OCI-M1 (cell line): Measurements from ENCODE around the gene ZNF740.

Source experiments
- DNase-seq: peaks from one replicate; lab custom pipeline; 2025; lab: John Stamatoyannopoulos, UW

ZNF740 gene

DNA sequence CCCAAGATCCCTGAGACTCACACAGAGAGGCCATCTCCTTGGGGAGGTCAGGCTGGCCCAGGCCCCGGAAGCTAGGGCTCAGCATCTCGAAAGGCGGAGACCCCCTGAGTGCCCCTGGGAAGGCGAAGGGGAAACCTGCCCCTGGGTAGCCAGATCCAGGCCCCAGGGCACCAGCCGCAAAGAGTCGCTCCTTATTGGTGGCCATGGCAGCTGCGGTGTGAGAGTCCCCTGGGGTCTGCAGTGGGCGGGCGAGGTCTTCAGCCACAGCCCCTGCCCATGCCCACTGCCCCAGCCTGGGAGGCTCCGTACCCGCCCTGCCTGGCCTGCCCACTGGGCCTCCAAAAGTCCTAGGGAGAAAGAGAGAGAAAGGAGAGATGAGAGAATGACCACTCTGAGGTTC lies 46.8 kb downstream of the ZNF740 start:
- no peak for DNase-seq

DNA sequence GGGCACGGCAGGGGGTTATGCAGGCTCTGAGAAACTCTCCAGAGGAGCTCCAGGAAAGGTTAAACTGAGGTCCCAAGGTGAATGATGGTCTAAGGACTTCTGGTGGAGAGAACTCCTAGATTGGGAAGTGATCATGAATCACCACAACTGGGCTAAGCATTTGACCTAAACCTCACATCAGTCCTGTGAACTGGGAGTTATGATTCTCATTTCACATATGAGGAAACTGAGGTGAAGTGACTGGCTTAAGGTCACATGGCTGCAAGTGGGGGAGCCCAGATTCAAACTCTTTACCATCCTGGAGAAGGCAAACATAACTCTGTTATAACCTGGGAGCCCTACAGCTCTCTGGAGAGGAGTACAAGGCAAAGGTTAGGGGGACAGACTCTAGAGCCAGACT lies 47.3 kb downstream of the ZNF740 start:
- DNase-seq: no peak

- DNase-seq: no peak
Observed at GRCh38 chr12:53229454-53229853, 48.9 kb downstream of the ZNF740 start.

DNA sequence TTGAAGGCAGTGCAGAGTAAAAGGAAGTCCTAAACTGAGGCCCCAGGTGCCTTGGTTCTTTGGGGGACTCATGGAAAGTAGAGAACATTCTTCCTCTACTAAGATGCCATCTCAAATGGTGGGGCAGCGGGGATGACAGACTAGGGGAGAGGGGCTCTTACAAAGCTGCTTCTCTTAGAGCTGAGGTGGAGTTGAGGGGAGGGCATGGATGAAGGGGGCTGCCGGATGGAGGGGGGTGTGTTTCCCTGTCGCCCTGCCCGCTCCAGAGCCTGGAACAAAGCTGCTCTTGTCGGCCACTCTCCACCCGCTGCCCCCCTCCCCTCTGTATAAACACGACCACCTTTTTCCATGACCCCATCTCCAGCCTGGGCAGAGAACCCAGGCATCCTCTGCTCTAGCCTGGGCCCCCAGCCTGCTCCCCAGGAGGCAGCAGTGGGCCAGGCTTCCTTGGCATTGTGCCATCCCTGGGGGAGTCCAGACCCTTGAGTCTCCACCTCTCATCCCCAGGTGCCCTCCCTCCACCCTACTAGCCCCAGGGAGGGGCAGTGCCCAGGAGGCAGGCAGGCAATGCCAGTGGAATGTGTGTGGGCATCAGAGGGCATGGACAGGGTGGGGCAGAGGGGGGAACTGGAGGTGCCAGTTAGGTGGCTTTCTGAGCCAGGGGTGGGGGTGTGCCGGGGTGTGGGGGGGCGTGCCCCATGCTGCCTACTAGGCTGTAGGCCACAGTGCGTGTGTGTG lies 49.8 kb downstream of the ZNF740 start:
- DNase-seq: no peak

DNA sequence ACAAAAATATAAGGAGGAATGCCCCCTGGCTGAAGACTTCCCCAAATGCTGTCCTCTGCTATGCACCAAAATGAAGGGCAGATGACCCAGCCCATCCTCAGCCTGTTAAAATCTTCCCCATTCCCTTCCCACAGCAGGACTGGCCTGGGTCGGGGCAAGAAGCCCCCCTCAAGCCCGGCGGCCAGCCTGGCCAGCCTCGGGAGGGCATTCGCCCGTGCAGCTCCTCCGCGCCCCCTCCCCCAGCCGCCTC lies 51.1 kb downstream of the ZNF740 start:
- no peak for DNase-seq

DNA sequence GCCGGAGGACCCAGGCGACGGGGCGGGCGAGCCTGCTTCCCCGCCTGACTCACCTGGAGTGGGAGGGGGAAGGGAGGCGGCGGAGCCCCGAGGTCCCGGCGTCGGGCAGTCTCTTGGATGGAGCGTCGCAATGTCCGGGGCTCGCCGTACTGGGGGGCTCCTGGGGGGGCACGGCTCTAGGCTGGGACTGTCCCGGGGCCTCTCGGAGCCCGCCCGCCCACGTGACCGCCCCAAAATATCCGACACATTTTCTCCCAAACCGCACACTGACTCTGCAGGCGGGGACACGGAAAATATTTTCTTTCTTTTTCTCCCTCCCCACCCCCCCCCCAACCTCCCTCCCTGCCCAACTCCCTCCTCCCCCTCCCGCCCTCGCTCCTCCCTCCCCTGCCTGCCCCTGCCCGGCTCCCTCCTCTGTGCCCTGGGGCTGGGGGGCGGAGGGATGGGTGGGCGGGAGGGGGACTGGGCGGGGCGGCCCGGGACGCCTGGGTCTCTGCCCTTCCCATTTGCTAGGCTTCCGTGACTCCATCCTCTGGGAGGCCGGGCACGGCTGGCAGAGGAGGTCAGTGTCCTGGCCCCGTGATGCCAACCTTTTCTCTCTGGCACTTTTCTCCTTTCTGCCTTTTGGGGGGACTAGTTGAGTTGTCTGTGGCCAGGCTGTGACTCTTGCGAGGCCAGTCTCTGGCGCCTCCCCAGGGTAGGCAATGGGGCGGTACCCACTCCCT lies 51.6 kb downstream of the ZNF740 start, which contains the start of gene RARG:
RARG (minus strand) TSS at position 289 of the 725 bp plus-strand sequence. CDS start 4,664 bp downstream, outside the sequence.
- DNase-seq: peak; percentile 30

DNA sequence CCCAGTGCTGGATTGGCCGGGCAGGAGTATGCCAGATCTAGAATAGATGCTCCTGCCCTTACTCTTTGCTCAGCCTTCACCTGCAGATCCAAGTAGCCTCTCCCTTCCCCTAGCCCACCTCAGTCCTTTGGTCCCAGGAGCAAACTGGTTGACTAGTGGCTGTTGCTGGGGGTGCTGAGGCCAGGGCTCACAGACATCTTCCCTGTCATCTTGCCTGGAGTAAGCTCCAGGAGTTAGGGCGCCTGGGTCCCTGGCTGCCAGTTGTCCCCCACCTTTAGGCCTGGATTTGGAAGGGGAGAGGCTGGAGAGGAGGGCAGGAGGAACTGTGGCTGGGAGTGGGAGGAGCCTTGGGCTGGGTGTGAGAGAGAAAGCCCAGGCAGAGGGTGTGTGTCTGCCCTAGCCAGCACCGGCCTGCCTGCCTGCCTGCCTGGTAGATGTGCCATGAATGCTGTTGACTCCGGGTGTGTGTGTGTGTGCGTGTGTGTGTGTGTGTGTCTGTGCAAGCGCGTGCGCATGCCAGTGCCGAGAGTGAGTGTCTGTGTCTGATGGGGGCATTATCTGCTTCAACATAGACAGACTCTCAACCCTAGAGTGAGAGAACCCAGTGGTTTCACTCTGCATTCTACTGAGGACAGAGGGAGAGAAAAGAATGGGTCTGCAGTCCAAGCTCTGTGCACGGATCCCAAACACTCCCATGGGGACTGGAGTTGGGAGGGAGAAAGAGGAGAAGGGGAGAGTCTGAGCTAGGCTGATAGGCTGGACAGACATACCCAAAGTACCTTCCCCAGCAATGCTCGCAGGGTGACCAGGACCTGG lies 52.3 kb downstream of the ZNF740 start:
- DNase-seq: peak; percentile 49

GRCh38 chr12:53233671-53234121 lies 53.2 kb downstream of the ZNF740 start:
- DNase-seq: no peak

DNA sequence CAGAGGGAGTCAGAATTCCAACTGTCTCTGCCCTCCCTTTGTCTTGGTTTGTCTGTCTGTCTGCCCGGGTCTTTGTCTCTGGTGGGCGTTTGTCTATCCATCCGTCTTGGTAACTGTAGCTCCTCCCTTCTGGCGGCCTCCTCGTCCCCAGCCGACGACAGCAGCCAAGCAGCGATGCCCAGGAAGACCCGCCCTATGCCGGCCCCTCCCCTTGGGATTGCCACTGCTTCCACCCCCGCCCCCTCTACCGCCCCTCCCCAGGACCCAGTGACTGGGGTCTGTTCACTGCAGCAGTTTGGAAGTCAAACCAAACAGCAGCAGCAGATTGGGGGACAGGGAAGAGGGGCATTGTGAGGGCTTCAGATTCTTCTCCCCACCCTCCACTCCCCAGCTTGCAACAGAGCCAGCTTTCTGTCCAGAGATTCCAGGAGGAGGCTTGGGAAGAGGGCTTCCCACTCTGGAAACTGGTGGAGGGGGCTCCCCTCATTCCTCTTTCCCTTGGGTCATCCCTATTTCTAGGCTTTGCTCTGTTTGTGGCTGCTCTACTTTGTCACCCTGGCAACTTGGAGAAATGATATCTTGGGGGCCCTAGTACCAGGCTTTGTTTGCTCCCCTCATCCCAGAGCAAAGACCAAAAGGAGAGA lies 53.9 kb downstream of the ZNF740 start:
- DNase-seq: no peak

DNA sequence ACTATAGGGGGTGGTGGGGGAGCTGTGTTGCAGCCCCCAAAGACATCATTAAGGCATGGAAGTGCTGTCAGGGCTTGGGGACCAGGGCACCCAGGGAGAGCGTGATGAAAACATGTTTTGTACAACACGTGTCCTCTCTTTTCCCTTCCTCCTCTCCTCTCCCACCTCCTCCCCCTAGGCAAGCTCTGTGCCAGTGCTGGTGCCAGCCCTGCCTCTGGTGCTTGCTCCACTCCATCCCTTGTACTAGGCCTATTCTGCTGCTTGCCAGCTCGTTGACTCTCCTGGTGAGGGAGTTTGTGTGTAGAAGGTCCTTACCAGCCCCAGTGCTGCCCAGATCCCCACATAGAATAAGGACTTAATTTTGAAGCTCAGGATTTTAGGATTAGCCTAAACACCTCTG lies 54.6 kb downstream of the ZNF740 start:
- DNase-seq: no peak

GRCh38 chr12:53235742-53236442 lies 55.4 kb downstream of the ZNF740 start:
- no peak for DNase-seq

DNA sequence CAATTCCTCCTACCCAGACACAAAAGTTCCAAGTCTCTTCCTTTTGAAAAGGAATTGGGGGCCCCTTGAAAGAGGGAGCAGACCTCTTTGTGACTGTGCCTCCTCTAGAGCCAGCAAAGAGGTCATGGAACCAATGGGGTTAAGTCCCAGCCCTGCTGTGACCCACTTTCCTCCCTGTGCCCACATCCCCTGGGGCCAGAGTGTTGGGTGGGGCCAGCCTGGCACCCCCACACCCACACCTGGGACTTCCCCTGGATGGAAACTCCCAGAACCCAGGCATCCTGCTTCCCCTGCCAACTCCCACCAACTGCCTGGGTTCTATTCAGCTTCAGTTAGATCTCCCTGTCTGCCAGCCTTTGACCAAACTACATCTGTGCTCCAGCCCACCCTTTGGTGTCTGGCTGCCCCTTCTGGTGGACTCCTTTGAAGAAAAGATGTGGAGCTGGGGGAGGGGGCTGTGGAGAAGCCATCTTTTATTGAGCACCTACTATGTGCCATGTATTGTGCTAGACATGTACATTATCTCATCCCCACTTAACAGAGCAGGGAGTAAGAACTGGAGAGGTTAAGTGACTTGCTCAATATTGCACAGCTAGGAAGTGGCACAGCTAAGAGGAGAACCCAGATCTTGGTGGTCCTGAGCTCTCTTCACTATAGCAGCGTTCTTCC lies 56.1 kb downstream of the ZNF740 start:
- DNase-seq: no peak

GRCh38 chr12:53239643-53240258 lies 59.2 kb downstream of the ZNF740 start:
- no peak for DNase-seq

DNA sequence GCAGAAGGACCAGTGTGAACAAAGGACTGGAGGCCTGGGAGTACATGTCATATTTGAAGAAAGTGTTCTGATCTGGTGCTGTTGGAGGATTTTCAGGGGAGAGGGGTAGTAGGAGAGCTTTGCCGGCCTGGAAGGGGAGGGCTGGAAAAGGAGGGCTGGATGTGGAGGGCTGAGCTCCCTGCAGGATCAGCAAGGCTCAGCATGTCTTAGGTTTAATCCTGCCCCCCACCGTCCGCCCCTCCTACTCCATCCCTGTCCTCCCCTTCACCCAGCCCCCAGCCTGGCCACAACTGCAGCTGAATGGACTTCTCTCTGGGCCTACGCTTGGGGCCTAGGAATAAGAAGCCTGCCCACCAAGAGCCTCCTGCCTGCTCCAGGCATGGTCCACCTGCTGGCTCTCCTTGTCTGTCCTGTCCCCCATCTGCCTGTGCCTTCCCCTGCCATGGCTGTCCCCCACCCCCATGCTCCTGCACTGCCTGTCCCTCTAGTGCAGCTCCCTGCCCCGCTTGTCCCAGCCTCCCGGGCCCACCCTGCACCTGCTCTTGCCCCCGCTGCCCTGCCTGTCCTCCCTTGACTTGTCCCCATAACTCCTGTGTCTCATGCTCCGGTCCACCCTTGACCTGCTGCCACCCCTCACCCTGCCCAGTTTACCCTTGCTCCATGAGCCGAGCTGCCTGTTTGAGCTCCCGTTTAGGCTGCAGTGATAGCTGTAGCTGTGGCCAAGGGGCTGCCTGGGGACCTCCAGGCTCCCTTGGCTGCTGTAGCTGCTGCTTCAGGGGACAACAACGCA lies 61.3 kb downstream of the ZNF740 start:
- DNase-seq: no peak

DNA sequence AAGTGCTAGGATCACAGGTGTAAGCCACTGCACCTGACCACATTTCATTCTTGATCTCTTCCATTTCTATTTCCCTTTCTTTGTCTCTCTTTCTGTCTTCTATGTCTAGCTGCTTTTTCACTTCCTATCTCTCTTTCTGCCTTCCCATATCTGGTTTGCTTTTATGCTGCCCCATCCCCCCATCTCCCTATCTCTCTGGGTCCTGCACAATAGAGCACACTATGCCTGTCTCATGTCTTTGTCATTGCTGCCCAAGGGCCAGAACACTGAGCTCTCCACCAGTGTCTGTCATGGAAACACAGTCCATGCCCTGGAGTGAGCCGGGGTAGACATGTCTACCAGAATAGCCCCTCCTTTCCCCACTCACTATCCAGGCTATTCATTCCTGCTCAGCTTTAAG lies 63.8 kb downstream of the ZNF740 start:
- DNase-seq: peak; percentile 81
